A204.1 (cell line): ENCODE data around the gene PDE4C.
A peak's percentile ranks its signal among the peaks of the same experiment; 100 is the strongest.
"Not testable (repeated sequence)": the region's sequence is repeated elsewhere in the genome, so short reads cannot be mapped to it uniquely, and the experiment has no call there.

Experiments
- FAIRE-seq: peaks from 2 replicates; lab custom pipeline; 2012; peaks lifted over from hg19 to GRCh38; lab: Jason Lieb, UNC

PDE4C gene

DNA sequence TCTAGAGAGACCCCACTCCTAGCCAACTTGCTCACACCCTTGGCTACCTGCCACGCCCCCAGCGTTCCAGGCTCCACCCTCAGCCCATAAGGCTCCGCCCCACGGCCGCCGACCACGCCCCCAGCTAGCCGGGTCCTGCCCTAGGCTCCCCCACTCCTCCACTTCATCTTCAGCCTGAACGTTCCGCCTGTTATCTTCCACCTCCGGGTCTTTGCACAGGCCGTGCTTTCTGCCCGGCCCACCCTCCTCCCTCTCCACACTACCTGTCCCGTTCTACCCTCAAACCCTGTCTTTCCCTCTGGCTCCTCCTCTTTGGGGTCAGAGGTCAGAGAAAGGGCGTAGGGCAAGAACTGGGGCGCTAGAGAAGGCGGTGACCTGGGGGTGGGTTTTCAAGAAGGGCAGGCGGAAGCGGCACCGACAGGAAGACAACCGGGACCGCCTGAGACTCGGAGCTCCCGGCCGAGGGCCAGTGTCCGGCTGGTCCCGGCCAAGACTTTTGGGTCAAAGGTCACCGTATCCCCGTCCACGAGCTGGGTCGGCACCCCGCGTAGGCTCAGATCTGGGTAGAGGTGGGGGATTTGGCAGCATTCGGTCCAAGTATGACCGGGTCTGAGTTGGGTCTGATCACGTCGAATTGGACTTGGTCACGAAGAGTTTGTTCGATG, 2.2 kb downstream of the PDE4C start:
- no peak for FAIRE-seq

DNA sequence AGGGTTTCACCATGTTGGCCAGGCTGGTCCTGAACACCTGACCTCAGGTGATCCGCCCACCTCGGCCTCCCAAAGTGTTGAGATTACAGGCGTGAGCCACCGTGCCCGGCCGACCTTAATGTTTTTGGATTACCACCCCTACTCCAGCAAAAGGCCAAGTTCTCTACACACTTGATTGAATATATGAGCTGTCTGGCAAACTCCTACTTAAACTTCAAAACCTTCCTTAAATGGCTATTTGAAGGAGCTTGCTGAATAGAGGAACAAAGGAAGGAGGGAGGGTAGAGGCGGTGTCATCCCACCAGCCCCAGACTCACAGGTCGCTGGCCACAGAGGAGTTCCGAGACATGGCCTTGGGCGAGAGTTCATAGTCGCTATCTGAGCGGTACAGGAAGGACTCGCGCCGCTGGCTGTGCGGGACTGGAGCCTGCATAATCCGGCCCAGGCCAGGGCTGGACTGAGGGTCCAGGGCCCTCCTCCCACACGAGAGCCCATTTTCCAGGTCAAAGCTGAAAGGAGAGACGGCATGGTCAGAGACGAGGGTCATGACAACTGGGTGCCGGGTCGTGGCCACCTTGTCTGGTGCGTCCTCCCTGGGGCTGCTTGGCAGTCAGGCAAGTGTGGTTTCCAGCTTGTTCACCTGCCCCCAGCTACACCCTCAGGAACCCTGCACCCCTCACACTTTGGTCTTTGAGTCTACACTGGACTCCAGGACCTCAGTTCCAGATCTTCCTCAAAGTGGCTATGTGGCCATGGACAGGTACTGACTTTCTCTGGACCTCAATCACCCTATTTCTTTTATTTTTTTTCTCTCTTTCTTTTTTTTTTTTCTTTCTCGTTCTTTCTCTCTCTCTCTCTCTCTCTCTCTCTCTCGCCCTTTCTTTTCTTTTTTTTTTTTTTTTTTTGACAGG, 4.2 kb downstream of the PDE4C start:
- no peak for FAIRE-seq

DNA sequence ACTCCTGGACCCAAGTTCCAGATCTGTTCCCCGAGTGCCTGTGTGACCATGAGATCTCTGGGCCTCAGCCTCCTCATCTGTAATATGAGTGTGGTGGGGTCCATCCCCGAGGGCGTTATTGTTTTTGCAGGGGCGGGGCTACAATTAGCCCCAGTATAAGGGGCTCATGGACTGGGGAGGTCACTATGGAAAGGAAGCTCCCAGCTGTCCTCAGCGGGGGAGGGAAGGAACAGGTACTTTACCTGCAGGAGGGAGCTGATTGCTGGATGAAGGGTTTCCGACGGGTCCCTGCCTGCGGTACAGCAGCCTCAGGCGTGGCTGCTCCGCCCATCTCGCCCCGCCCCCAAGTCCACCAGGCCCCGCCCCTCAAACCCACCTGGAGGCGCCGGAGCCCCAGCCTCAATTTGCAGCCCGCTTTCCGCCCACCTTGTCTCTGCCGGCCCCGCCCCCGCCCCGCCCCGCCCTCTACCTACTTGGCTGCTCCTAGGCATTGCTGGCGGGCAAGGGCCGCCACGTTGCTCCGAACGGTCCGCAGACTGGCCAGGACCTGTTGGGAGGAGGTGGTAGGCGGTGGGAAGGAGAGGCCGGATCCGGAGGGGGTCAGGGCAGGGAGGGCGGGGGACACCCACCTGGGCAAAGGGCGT, 5.5 kb downstream of the PDE4C start:
- no peak for FAIRE-seq

DNA sequence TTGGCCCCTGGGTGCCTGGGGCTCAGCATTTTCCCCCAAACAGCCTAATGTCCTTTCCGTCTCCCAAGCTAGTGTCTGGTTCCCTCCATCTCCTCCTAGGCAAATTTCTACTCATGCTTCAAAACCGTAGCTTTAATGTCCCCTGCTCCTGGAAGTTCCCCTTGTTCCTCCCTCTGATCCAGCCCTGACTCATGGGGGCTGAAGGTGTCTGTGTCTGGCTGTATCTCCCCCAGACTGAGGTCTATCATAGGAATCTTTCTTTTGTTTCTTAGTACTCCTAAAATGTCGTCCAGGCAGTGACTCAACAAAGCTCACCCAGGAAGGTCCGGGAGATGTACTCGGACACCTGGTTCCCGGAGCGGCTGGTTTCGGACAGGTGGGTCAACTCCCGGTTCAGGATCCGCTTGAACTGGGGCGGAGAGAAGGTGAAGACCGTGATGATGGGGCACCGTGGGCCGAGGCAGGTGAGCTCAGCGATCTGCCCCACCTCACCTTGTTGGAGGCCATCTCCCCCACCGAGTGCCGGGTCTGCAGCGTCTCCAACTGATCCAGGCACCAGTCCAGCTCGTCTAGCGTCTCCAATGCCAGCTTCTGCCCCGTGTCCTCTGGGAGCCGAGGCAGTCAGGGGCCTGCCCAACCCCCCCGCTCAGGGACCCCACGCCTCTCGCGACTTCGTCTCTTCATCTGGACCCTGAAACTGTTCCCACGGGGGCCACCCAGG, 6.2 kb downstream of the PDE4C start:
- FAIRE-seq, result no peak

DNA sequence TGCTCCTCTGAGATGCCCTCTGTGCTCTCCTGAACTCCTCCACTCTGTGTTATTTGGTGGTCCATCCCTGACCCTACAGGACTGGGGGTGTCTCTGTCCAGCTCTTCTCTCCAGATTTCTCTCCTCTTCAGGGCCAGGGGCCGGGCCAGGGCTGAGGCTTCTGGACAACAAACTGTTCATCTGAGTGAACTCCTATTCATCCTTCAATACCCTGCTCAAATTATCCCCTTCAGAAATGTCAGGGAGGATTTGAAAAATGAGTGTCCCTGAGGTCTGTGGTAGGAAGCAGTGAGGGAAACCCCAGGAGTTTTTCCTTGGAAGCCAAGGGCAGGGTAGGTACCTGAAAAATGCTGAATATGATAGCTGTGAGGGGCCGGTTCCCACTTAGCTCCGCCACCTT, 7.6 kb downstream of the PDE4C start:
- FAIRE-seq, result no peak

DNA sequence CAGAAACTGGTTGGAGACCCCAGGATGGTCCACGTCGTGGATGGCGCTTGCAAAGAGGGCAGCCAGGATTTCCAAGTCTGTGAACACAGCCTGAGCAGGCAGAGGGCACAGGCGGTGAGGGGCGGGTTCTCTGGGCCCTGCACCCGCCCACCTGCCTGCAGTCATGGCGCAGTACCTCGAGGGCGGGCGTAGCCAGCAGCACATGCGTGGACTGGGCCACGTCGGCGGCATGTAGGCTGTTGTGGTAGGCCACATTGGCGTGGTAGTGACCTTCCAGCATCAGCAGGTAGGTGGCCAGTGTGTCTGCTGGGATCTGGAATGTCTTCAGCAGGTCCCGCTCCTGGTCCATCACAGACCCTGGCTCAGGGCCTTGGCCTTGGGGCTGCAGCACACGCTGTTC, 8.1 kb downstream of the PDE4C start:
- no peak for FAIRE-seq

DNA sequence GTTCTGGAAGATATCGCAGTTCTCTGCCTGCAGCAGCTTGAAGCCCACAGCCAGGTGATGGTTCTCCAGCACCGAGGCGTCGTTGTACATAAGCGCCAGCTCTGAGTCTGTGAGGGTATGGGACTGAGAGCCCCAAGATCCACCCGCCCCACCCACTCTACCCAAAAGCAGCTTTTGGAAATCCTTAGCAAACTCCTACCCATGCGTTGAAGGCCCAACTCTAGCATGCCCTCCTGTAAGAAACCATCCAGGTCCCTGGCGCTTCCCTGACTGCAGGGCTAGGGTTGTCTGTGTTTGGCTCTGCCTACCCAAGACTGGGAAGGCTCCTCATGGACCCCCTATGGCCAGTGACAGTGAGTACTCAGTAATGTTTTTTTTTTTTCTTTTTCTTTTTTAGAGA, 9.4 kb downstream of the PDE4C start:
- no peak for FAIRE-seq

DNA sequence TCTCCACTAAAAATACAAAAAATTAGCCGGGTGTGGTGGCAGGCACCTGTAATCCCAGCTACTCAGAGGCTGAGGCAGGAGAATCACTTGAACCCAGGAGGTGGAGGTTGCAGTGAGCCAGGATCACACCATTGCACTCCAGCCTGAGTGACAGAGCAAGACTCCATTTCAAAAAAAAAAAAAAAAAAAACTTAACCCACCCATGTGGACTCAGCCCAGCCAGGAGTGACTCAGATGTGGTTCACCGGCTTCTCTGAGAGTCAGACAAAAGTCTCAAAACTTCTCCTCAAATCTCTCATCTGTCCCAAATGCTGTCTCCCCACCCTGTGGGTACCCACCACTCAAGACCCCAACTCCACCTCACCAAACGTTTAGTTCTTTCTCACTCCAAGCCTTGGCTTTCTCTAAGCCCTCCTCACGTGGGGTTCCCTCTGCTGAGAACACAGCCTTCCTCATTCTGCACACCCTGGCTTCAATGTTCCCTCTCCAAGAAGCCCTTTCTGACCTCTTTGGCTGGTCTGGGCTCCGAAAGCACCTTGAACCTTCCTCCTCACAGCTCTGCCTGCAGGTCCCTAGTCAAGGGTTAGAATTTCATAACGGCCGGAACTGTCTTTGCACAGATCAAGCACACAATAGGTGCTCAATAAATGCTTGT, 11.3 kb downstream of the PDE4C start:
- no peak for FAIRE-seq

DNA sequence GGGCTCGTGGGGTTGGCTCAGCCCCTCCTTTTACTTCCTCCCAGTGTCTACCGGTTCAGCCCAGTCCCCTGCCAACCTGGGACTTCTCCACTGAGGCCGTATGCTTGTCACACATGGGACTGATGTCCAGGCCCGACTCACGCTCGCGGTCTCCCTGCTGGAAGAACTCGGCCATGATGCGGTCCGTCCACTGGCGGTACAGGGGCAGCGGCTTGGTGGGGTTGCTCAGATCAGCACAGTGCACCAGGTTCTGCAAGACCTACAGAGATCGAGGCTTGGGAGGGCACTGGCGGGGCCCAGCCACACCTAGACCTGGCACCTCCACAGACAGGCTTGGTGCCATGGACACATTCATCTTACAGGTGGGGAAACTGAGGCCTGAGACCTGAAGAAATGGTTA, 14.6 kb downstream of the PDE4C start:
- no peak for FAIRE-seq

DNA sequence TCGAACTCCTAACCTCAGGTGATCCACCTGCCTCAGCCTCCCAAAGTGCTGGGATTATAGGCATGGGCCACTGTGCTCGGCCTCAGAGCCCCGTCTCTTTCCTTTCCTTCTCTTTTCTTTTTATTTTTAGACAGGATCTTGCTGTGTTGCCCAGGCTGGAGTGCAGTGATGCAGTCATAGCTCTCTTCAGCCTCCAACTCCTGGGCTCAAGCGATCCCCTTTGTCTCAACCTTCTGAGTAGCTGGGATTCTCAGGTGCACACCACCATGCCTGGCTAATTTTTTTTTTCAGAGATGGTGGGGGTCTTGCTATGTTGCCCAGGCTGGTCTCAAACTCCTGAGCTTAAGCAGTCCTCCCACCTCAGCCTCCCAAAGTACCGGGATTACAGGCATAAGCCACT, 16.3 kb downstream of the PDE4C start:
- FAIRE-seq, result not testable (repeated sequence)

DNA sequence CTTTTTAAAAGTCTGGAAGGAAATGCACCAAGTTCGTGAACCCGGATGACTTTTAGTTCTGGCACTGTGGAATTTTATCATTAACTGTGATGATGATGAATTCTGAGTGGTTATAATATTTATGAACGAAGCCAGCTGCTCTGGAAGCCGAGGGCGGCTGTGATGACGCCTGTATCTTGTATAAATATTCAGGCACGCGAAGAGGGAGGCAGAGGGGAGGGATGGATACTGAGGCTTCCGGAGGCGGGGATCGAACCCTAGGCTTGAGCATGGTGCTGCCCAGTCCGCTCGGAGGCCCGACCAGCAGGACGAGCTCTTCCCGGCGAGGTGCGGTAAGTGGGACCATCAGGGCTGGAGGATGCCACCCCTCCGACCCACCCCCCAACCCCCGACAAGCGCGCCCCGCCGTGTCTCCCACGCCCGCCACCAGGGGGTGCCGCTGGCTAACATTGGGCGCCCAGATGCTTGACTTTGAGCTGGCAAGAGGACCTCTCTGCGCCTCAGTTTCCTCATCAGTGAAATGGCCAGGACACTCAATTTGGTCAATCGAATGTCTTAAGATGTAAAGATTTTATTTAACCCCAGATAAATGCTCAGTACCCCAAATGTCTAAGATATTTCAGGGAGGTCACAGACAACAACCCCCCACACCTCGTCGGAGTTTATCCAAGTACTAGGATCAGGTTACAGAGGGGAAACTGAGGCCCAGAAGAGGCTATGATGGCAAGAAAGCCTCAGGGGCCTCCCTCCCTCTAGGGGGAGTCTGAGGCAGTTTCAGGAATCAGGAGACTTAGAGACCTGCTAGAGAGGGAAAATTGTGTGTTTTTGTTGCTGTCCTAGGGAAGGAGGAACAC, 17.9 kb downstream of the PDE4C start:
- no peak for FAIRE-seq

DNA sequence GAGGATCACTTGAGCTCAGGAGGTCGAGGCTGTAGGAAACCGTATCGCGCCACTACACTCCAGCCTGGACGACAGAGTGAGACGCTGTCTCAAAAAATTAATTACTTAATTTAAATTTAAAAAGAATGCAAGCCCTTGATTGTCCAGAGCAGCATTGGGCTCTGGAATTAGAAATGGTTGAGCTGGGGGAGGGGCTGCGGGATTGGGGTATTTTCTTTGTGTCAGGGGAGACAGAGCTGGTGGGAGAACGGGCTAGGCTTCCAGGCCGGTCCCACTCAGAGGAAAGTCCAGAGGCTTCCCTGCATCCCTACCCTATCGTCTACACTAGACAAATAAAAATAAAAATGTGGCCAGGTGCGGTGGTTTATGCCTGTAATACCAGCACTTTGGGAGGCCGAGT, 20.2 kb downstream of the PDE4C start:
- FAIRE-seq, result no peak

DNA sequence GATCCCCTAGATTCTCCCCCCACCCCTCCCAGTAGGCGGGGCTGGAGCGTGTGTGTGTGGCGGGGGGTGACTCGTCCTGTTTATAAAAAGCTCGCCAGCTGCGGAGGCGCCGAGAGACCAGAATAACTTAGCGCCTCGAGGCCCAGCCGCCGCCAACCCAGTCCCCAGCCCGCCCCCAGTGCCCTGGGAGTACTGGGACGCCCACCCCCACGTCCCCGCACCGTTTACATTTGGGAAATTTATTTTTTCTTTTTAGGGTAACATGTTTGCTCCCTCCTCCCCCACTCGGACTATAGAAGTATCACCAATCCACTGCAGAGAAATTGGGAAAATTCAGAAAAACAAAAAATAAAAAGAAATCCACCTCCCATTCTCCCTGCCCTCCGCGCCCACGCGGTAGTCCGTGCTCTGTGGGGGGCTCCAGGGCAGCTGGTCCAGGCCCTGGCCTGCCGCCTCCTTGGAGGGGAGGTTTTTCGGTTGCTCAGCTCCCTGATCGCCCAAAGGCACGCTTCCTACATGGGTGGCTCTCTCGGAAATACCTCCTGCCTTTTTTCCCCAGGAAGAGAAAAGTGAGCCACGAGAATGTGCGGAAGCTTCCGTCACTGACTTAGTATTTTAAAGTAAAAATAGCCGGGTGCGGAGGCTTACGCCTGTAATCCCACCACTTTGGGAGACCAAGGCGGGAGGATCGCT, 20.9 kb downstream of the PDE4C start:
- no peak for FAIRE-seq

DNA sequence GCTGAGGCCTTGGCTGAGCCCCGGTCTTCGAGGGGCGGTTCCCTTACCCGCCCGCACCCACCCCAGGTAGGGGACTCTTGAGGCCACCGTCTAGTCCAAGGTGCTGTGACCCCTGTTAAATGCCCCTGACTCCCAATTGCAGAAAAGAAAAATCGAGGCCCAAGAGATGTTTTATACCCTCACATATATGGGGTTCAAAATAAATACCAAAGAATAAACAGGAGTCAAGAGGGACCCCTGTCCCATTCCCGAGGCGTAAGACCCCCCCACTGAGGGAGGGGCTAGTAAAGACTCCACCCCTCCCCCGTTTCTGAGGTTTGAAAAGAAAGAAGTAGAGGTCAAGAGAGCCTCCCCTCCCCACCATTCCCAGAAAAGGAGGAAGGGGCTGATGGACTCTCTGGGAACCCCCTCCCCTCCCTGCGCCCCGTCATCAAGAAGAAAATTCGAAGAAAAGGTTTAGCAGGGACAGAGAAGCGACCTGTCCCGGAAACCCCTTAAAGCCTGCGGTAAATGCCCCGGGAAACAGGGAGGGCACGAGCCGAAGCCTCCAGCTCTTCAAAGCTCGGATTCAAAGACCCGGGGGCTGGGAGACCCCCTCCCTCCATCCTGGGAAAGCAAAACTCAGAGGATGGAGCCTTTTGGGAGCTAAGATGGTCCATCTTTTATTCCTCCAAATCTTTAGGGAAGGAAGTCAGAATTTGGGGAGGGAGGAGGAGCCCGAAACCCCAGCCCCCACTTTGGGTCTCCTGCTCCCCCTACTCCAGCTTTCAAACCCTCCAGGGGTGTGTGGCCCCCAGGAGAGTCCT, 21.6 kb downstream of the PDE4C start:
- no peak for FAIRE-seq

DNA sequence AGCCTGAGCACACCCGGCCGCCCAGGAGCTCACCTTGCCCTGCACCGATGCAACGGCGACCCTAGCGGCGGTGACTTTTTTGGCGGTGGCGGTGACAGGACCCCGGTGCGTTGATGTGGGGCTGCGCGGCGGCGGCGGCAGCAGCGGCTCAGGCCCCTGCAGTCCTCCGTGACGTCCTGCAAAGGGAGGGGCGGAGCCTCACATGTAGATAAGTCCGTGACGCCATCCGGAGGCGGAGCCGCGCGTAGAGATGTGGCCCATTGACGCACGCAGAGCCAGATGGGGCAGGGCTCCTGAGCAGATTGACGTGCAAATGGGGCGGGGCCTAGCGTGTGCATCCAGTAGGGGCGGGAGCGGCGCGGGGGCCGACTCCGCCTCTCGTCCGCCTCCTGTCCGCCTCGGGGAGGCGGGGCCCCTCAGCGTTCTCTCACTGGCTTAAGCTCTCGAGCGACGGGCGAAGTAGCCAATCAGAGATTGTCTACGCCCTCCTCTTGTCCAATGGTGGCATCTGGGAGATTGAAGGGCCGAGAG, 22.3 kb downstream of the PDE4C start, which contains the start of gene RAB3A:
Gene RAB3A (minus strand): TSS at position 180 of the 531 bp plus-strand sequence. CDS start 1,302 bp downstream, outside the sequence.
- FAIRE-seq, result peak; percentile 96

DNA sequence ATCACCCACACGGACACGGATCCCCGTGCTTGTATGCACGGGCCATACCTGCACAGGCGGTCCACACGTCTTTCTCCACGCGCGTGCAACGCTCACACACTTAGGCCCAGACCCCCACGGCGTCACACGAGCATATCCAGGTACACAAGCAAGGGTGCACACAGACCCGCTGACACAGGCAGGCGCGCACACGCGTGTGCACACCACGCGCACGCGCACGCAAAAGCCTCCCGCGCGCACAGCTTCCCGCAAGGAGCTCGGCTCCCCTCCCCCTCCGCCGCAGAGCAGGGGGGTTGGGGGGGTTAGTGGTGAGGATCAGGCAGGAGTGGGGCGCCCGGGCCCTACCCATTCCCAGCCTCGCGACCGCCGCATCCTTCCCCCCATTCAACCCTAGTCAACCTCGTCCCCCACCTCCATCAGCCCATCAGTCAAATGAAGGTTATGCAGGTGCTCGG, 22.8 kb downstream of the PDE4C start:
- no peak for FAIRE-seq

DNA sequence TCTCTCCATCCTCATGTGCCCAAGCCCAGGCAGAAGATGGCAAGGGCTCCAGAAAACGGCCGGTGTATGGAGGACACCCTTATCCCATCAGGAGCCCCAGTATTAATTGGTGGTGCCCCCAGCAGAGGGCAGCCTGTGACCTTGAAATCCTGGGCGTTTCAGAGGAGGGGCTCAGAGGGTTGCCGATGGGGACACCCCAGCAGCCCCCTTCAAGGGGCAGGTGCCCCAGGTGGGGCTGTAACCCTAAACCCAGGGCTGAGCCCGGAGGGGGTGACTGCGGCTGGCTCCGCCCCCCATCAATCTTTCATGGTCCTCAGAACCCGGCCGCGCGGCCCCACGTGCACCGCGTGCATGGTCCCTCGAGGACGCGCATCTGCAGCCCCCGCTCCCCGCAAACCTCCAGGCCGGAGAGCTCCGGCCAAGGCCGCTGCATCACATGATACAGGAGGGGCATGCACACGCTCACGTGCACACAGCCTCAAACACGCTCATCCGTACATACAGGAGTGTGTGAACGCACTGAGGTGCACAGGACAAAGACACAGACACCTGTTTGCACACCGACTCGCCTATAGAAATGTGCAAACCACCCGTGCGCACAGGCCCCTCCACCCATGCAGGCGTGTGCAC, 23.3 kb downstream of the PDE4C start:
- FAIRE-seq, result no peak

DNA sequence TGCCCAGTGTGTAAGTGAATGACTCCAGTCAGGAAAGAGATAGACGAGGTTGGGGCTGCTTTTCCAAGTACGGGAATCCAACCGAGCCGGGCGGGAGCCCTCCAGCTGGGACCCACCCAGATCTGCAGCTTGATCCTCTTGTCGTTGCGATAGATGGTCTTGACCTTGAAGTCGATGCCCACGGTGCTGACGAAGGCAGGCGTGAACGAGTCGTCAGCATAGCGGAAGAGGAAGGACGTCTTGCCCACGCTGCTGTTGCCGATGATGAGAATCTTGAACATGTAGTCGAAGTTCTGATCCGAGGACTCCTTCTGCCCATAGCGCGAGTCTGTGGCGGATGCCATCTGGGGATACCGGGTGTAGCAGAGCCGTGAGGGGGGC, 23.9 kb downstream of the PDE4C start:
- no peak for FAIRE-seq

DNA sequence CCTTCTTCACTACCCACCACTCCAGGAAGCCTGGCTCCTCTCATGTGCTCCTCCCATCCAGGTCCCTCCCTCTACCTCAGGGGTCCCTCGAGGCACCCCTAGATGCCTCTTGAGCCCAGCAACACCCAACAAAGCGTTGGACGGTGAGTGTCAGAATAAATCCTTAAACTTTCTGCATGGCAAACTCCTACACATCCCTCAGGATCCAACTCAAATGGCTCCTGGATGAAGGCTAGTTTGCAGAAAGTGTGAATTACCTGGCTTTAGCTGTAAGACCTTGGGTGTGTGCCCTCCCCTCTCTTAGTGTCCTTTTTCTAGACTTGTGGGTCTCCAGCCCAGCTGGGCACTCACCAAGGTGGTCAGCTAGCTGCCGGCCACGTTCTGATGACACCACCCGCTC, 27.9 kb downstream of the PDE4C start:
- no peak for FAIRE-seq
